ENCODE measurements around the gene PDGFD. TPM values are rescaled to one million over a fixed set of nuclear protein-coding genes. Genes with fewer than 3 reads are reported as not detected.

PDGFD gene
- polyA plus RNA-seq, 6 donors from 2014 or later, result 0.08 to 0.63 (median 0.17) TPM; not detected in 3

- no peaks in the 10 kb centered on the region for H3K27me3 Mint-ChIP-seq
- peak overlapping the region in 1 of 8 donors; percentile 30 for H3K4me3 Mint-ChIP-seq
- peaks cover 9 to 15% (median 13%) of the 10 kb centered on the region in 3 donors for H3K4me1 Mint-ChIP-seq
- H3K27ac Mint-ChIP-seq, result peak overlapping the region in 1 of 6 donors; percentile 4
- ATAC-seq (ENCODE audit: low read depth in 2 of 2) (peak; percentile 66 to 69), DNase-seq (peak; percentile 0)
- no peaks in the 10 kb centered on the region for H3K36me3 Mint-ChIP-seq
- peaks cover 0 to 2% (median 0%) of the 10 kb centered on the region in 7 donors for H3K9me3 Mint-ChIP-seq
These were observed 204.5 kb downstream of the PDGFD start for GRCh38 chr11:103959279-103959942.

DNA sequence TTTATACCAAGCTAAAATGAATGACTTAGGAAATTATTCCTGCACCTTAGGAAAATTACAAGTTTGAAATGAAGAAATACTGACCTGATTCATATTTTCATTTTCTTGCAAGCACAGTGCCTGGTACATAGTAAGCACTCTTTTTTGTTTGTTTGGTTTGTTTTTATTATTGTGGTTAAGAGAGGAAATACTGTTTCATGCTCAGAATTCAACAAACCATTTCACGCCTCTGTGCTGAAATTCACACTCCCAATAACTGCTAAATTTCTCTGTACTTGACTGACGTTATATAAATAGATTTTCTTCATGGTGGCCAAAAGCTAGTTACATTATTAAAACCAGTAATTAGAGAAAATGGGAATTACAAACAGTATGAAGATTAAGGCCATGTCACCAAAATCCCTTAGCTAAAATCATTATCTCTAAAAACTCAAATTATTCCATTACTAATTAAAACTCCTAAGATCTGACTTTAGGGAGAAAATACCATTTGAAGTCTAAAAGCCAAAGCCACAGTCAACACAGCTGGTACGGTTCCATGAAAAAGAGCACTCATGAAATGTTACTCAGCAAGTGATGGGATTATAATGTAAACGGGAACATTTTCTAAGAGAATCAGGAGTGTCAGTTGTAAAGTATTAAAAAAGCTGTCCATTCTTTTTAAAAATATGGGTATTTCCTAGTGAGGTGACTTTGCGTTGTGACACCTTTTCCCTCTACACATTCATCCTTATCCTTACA, 205.3 kb downstream of the PDGFD start:
- H3K36me3 Mint-ChIP-seq, result no peaks in the 10 kb centered on the region
- ATAC-seq (ENCODE audit: low read depth in 2 of 2) (no peak), DNase-seq (no peak)
- no peaks in the 10 kb centered on the region for H3K27me3 Mint-ChIP-seq
- peak overlapping the region in 1 of 6 donors; percentile 66 for H3K27ac Mint-ChIP-seq
- peaks cover 0 to 2% (median 0%) of the 10 kb centered on the region in 7 donors for H3K9me3 Mint-ChIP-seq
- no peak overlapping the region for H3K4me3 Mint-ChIP-seq
- H3K4me1 Mint-ChIP-seq, result peaks cover 9 to 15% (median 13%) of the 10 kb centered on the region in 3 donors

GRCh38 chr11:103953797-103954486, 210.0 kb downstream of the PDGFD start:
- Mint-ChIP-seq H3K9me3 (peaks cover 0 to 2% (median 0%) of the 10 kb centered on the region in 7 donors), H3K4me1 (peaks cover 4 to 6% (median 6%) of the 10 kb centered on the region in 3 donors), H3K27ac (no peak overlapping the region), H3K27me3 (peaks cover 0 to 4% (median 0%) of the 10 kb centered on the region in 3 donors), H3K4me3 (no peak overlapping the region), H3K36me3 (no peaks in the 10 kb centered on the region)
- DNase-seq, result no peak
- ATAC-seq (ENCODE audit: low read depth in 2 of 2), result no peak

GRCh38 chr11:103949781-103950180, 214.2 kb downstream of the PDGFD start:
- Mint-ChIP-seq H3K4me1 (no peaks in the 10 kb centered on the region), H3K4me3 (no peak overlapping the region), H3K27me3 (peaks cover 0 to 4% (median 0%) of the 10 kb centered on the region in 3 donors), H3K27ac (no peak overlapping the region), H3K9me3 (no peaks in the 10 kb centered on the region), H3K36me3 (no peaks in the 10 kb centered on the region)
- DNase-seq (no peak), ATAC-seq (ENCODE audit: low read depth in 2 of 2) (no peak)

DNA sequence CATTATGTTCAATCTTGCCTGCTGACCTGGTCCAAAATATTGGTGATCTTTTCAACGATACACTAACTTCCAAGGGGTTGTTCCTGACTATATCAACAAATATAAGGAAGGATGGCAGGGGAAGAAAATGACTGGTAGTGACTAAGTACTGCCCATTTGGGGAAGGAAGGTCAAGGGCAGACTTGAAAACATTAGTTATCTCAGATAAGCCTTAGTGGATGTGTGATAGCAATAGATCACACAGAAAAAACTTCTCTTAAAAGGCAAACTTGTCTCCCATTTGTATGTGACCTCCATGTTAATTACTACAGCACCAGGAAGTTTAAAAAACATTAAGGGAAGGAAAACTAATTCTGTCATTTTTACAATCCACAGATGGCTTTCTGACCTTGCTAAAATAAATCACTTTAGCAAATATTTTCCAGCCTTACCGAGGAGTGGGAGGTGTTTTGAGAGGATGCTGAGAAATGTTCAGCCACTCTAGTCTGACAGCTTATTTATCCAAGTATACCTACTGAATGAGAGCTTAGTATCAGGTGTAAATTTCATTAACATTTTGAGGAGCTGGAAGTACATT, 215.7 kb downstream of the PDGFD start:
- H3K27me3 Mint-ChIP-seq, result peaks cover 0 to 4% (median 0%) of the 10 kb centered on the region in 3 donors
- H3K36me3 Mint-ChIP-seq, result no peaks in the 10 kb centered on the region
- DNase-seq (no peak), ATAC-seq (ENCODE audit: low read depth in 2 of 2) (no peak)
- no peak overlapping the region for H3K27ac Mint-ChIP-seq
- H3K4me3 Mint-ChIP-seq, result no peak overlapping the region
- no peaks in the 10 kb centered on the region for H3K4me1 Mint-ChIP-seq
- no peaks in the 10 kb centered on the region for H3K9me3 Mint-ChIP-seq

DNA sequence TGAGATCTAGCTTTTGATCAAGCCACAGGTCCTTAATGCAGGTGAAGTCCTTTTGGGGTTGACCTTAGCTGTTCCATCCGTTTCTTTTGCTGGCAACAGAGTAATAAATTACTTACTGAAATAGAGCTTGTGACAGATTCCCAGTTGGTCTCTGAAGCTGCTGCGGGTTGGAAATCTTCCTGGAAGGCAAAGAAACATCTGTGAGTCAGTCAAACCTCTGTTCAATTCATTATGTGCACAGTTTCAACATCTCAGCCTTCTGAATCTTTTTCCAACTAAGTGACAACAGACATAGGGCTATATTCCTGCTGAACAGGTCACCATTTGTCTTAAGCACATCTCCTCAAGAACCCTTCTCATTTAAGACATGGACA, 216.4 kb downstream of the PDGFD start:
- H3K36me3 Mint-ChIP-seq, result no peaks in the 10 kb centered on the region
- DNase-seq (no peak), ATAC-seq (ENCODE audit: low read depth in 2 of 2) (no peak)
- no peak overlapping the region for H3K27ac Mint-ChIP-seq
- no peak overlapping the region for H3K4me3 Mint-ChIP-seq
- H3K27me3 Mint-ChIP-seq, result peaks cover 0 to 4% (median 0%) of the 10 kb centered on the region in 3 donors
- no peaks in the 10 kb centered on the region for H3K9me3 Mint-ChIP-seq
- H3K4me1 Mint-ChIP-seq, result no peaks in the 10 kb centered on the region

DNA sequence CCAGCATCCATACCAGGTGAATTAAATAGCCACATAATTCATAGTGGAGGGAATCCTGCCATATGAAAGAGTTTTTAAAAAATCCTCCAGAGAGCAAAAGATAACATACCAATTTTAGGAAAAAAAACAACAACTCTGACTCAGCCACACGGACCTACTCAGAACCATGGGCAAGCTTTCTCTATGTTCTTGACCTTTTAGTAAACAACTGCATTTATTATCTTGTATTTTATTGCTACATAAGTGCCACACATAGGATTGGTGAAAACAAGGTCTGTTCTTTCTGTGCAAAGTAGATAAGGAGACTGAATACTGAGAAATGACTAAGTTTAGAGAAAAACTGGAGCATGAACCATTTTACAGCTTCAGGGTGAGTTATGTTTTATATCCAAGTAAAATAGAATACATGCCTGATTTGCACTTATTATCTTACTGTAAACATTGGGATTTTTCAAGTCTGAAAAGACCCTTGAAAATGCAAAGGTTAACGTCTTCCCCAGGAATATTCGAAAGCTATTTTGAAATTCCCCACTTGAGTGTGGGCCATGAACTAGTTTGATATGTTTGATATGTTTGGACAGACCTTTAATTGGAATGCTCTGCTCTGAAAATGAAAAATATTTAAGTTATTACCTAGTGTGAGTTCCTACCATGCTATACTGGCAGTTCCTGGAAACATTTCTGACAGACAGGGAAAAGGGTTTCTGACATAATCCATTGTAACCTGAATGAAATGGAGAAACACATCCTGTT, 217.0 kb downstream of the PDGFD start:
- Mint-ChIP-seq H3K4me3 (no peak overlapping the region), H3K27me3 (peaks cover 0 to 4% (median 0%) of the 10 kb centered on the region in 3 donors), H3K27ac (no peak overlapping the region), H3K4me1 (no peaks in the 10 kb centered on the region), H3K9me3 (no peaks in the 10 kb centered on the region), H3K36me3 (no peaks in the 10 kb centered on the region)
- ATAC-seq (ENCODE audit: low read depth in 2 of 2) (no peak), DNase-seq (no peak)

DNA sequence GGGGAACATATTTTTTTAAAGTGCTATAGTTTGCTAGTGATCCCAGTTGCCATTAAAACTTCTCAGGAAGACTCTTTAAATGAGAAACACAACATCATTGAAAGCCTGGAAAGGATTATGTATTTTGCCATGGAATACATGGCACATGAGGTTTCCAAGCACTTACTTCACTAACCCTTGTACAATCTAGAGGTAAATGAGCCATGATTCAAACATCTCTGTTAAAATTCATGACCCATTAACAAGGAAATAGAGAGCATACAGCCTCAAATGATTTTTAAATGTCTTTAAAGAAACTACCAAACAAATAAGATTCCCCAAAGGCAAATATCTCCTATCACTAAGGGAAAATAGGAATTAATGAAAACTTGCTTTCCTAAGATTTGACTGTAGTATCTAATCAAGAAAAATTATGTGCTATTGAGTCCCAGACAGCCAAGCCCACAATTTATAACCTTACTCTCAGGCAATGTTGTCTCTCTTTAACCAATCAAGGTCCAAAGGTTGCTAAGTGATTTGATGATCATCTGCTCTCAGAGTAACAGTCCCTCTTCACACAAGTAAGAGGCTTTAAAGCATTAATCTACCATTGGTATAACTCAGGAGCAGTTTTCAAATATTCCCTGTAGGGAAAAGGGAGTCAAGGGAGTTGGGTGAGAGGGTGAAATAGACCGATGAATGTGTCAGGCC, 219.6 kb downstream of the PDGFD start:
- no peaks in the 10 kb centered on the region for H3K27me3 Mint-ChIP-seq
- no peaks in the 10 kb centered on the region for H3K4me1 Mint-ChIP-seq
- ATAC-seq (ENCODE audit: low read depth in 2 of 2) (no peak), DNase-seq (no peak)
- H3K36me3 Mint-ChIP-seq, result no peaks in the 10 kb centered on the region
- no peak overlapping the region for H3K27ac Mint-ChIP-seq
- H3K9me3 Mint-ChIP-seq, result no peaks in the 10 kb centered on the region
- H3K4me3 Mint-ChIP-seq, result no peak overlapping the region

GRCh38 chr11:103942646-103943045, 221.3 kb downstream of the PDGFD start:
- Mint-ChIP-seq H3K36me3 (no peaks in the 10 kb centered on the region), H3K27me3 (no peaks in the 10 kb centered on the region), H3K27ac (no peak overlapping the region), H3K4me3 (no peak overlapping the region), H3K9me3 (peaks cover 0 to 2% (median 0%) of the 10 kb centered on the region in 7 donors), H3K4me1 (no peaks in the 10 kb centered on the region)
- DNase-seq (no peak), ATAC-seq (ENCODE audit: low read depth in 2 of 2) (no peak)

GRCh38 chr11:103940551-103940950, 223.4 kb downstream of the PDGFD start:
- H3K36me3 Mint-ChIP-seq, result no peaks in the 10 kb centered on the region
- peaks cover 0 to 2% (median 0%) of the 10 kb centered on the region in 7 donors for H3K9me3 Mint-ChIP-seq
- no peak overlapping the region for H3K27ac Mint-ChIP-seq
- no peaks in the 10 kb centered on the region for H3K4me1 Mint-ChIP-seq
- no peaks in the 10 kb centered on the region for H3K27me3 Mint-ChIP-seq
- H3K4me3 Mint-ChIP-seq, result peak overlapping the region in 1 of 8 donors; percentile 17
- ATAC-seq (ENCODE audit: low read depth in 2 of 2) (no peak), DNase-seq (no peak)

DNA sequence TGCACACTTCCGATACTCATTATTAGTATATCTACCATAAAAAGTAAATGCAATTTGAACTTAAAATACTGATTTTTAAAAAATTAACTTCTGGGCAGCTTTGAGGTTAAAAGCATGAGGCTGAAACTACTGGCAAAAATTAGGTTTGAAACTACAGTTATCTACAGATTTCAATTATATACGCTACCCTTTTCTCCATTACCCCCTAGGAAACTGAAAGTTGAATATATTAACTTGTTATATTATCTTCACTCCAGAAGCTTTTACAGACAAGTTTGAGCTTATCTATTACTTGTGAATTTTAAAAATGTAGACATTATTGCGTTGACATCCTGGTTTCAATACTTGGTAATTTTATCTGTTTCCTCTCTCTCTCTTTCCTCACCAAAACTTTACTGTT, 224.3 kb downstream of the PDGFD start:
- ATAC-seq (ENCODE audit: low read depth in 2 of 2) (no peak), DNase-seq (no peak)
- Mint-ChIP-seq H3K4me3 (no peak overlapping the region), H3K4me1 (no peaks in the 10 kb centered on the region), H3K36me3 (no peaks in the 10 kb centered on the region), H3K27ac (no peak overlapping the region), H3K27me3 (no peaks in the 10 kb centered on the region), H3K9me3 (peaks cover 0 to 4% (median 0%) of the 10 kb centered on the region in 7 donors)

GRCh38 chr11:103936059-103936458, 227.9 kb downstream of the PDGFD start:
- Mint-ChIP-seq H3K27ac (no peak overlapping the region), H3K27me3 (no peaks in the 10 kb centered on the region), H3K4me1 (no peaks in the 10 kb centered on the region), H3K9me3 (peaks cover 0 to 4% (median 0%) of the 10 kb centered on the region in 7 donors), H3K36me3 (no peaks in the 10 kb centered on the region), H3K4me3 (no peak overlapping the region)
- DNase-seq, result no peak
- ATAC-seq (ENCODE audit: low read depth in 2 of 2), result no peak
